ENCODE results near the gene AQP2.

Gene AQP2

GRCh38 chr12:49972641-49973360, 22.3 kb downstream of the AQP2 start, which contains the start of gene AQP6:
TSS of gene AQP6 (plus strand) at chr12:49972947. CDS start at chr12:49973174, 227 bp downstream.
- WGBS (ENCODE audit: extremely low coverage, insufficient coverage, insufficient read length): no CpG with 5 or more reads among the region's 18 CpGs
- H3K9ac ChIP-seq (ENCODE audit: low read length): no peak within 1 kb of the TSS
- H3K4ac ChIP-seq (ENCODE audit: low read depth, low read length): no peak within 1 kb of the TSS
- H2BK5ac ChIP-seq (ENCODE audit: low read depth, low read length, poor library complexity): no peak within 1 kb of the TSS
- no peak within 1 kb of the TSS for H3K18ac ChIP-seq (ENCODE audit: low read length)
- no peak within 1 kb of the TSS for H2AFZ ChIP-seq (ENCODE audit: insufficient read depth, low read length, poor library complexity)
- peaks cover 4% of the 10 kb centered on the region for H3K9me3 ChIP-seq (ENCODE audit: insufficient read depth, low read depth, low read length)
- H2BK120ac ChIP-seq (ENCODE audit: insufficient read depth, low read length, poor library complexity): no peak within 1 kb of the TSS
- H3K4me3 ChIP-seq (ENCODE audit: low read depth, low read length): no peak within 1 kb of the TSS
- H3K14ac ChIP-seq (ENCODE audit: low read length): no peak within 1 kb of the TSS
- no peak within 1 kb of the TSS for H4K12ac ChIP-seq (ENCODE audit: low read depth, low read length)
- no peaks in the 10 kb centered on the region for H3K79me2 ChIP-seq (ENCODE audit: control insufficient read depth, insufficient read depth, low read length, poor library complexity)
- H3K23ac ChIP-seq (ENCODE audit: low read length): no peak within 1 kb of the TSS
- no peak within 1 kb of the TSS for H2AK5ac ChIP-seq (ENCODE audit: low read length)
- H2BK12ac ChIP-seq (ENCODE audit: low read length): no peak within 1 kb of the TSS
- H3K4me2 ChIP-seq (ENCODE audit: low read length): no peak within 1 kb of the TSS
- H3K4me1 ChIP-seq (ENCODE audit: control insufficient read depth in 1 of 2, insufficient read depth in 2 of 2, low read length in 2 of 2): no peaks in the 10 kb centered on the region
- H3K79me1 ChIP-seq (ENCODE audit: low read length): no peaks in the 10 kb centered on the region
- no peak for DNase-seq
- H3K36me3 ChIP-seq (ENCODE audit: control insufficient read depth in 1 of 2, insufficient read depth in 2 of 2, low read length in 2 of 2): no peaks in the 10 kb centered on the region
- H4K91ac ChIP-seq (ENCODE audit: low read depth, low read length): no peak within 1 kb of the TSS
- H4K8ac ChIP-seq (ENCODE audit: low read depth, low read length): no peak within 1 kb of the TSS
- H3K27ac ChIP-seq (ENCODE audit: low read depth, low read length): no peak within 1 kb of the TSS
- H3K27me3 ChIP-seq (ENCODE audit: insufficient read depth, low read length): no peaks in the 10 kb centered on the region

GRCh38 chr12:49973361-49973830, 22.9 kb downstream of the AQP2 start:
- Histone ChIP-seq H2BK120ac (ENCODE audit: insufficient read depth, low read length, poor library complexity) (no peak overlapping the region), H4K8ac (ENCODE audit: low read depth, low read length) (no peak overlapping the region), H3K36me3 (ENCODE audit: control insufficient read depth in 1 of 2, insufficient read depth in 2 of 2, low read length in 2 of 2) (no peaks in the 10 kb centered on the region), H3K9me3 (ENCODE audit: insufficient read depth, low read depth, low read length) (peaks cover 3% of the 10 kb centered on the region), H3K4me1 (ENCODE audit: control insufficient read depth in 1 of 2, insufficient read depth in 2 of 2, low read length in 2 of 2) (no peaks in the 10 kb centered on the region), H2AK5ac (ENCODE audit: low read length) (no peak overlapping the region), H2BK12ac (ENCODE audit: low read length) (no peak overlapping the region), H2AFZ (ENCODE audit: insufficient read depth, low read length, poor library complexity) (no peak overlapping the region), H3K18ac (ENCODE audit: low read length) (no peak overlapping the region), H3K14ac (ENCODE audit: low read length) (no peak overlapping the region), H3K9ac (ENCODE audit: low read length) (no peak overlapping the region), H3K4me3 (ENCODE audit: low read depth, low read length) (no peak overlapping the region), H2BK5ac (ENCODE audit: low read depth, low read length, poor library complexity) (no peak overlapping the region), H4K91ac (ENCODE audit: low read depth, low read length) (no peak overlapping the region), H3K23ac (ENCODE audit: low read length) (no peak overlapping the region), H4K12ac (ENCODE audit: low read depth, low read length) (no peak overlapping the region), H3K79me2 (ENCODE audit: control insufficient read depth, insufficient read depth, low read length, poor library complexity) (no peaks in the 10 kb centered on the region), H3K27me3 (ENCODE audit: insufficient read depth, low read length) (no peaks in the 10 kb centered on the region), H3K27ac (ENCODE audit: low read depth, low read length) (no peak overlapping the region), H3K4me2 (ENCODE audit: low read length) (no peak overlapping the region), H3K79me1 (ENCODE audit: low read length) (no peaks in the 10 kb centered on the region), H3K4ac (ENCODE audit: low read depth, low read length) (no peak overlapping the region)
- DNase-seq: no peak
- WGBS (ENCODE audit: extremely low coverage, insufficient coverage, insufficient read length): no CpG with 5 or more reads among the region's 19 CpGs

DNA sequence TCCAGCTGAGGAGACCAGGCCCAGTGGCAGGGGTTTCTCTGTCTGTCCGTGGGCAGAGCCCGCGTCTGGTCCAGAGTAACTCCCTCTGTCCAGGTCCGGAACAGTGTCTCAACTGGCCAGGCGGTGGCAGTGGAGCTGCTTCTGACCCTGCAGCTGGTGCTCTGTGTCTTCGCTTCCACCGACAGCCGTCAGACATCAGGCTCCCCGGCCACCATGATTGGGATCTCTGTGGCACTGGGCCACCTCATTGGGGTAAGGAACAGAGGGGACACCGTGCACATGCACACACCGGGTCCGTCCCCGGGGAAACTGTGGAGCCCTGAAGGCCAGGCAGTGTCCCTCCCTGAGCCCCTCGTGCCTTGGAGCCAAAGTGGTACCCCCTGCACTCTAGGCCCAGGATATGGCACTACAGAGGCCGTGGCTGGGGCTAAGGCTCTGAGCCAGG, 23.7 kb downstream of the AQP2 start:
- Histone ChIP-seq H3K4me1 (ENCODE audit: control insufficient read depth in 1 of 2, insufficient read depth in 2 of 2, low read length in 2 of 2) (no peaks in the 10 kb centered on the region), H3K27ac (ENCODE audit: low read depth, low read length) (no peak overlapping the region), H3K4me2 (ENCODE audit: low read length) (no peak overlapping the region), H3K18ac (ENCODE audit: low read length) (no peak overlapping the region), H3K4ac (ENCODE audit: low read depth, low read length) (no peak overlapping the region), H3K9ac (ENCODE audit: low read length) (no peak overlapping the region), H3K4me3 (ENCODE audit: low read depth, low read length) (no peak overlapping the region), H4K12ac (ENCODE audit: low read depth, low read length) (no peak overlapping the region), H2BK120ac (ENCODE audit: insufficient read depth, low read length, poor library complexity) (no peak overlapping the region), H3K79me2 (ENCODE audit: control insufficient read depth, insufficient read depth, low read length, poor library complexity) (no peaks in the 10 kb centered on the region), H3K27me3 (ENCODE audit: insufficient read depth, low read length) (no peaks in the 10 kb centered on the region), H4K91ac (ENCODE audit: low read depth, low read length) (no peak overlapping the region), H2BK5ac (ENCODE audit: low read depth, low read length, poor library complexity) (no peak overlapping the region), H4K8ac (ENCODE audit: low read depth, low read length) (no peak overlapping the region), H3K9me3 (ENCODE audit: insufficient read depth, low read depth, low read length) (peaks cover 2% of the 10 kb centered on the region), H2BK12ac (ENCODE audit: low read length) (no peak overlapping the region), H3K36me3 (ENCODE audit: control insufficient read depth in 1 of 2, insufficient read depth in 2 of 2, low read length in 2 of 2) (no peaks in the 10 kb centered on the region), H3K23ac (ENCODE audit: low read length) (no peak overlapping the region), H3K14ac (ENCODE audit: low read length) (no peak overlapping the region), H2AK5ac (ENCODE audit: low read length) (no peak overlapping the region), H2AFZ (ENCODE audit: insufficient read depth, low read length, poor library complexity) (no peak overlapping the region), H3K79me1 (ENCODE audit: low read length) (no peaks in the 10 kb centered on the region)
- no CpG with 5 or more reads among the region's 15 CpGs for WGBS (ENCODE audit: extremely low coverage, insufficient coverage, insufficient read length)
- peak; percentile 62 to 76 for DNase-seq

- no CpG with 5 or more reads among the region's 8 CpGs for WGBS (ENCODE audit: extremely low coverage, insufficient coverage, insufficient read length)
These were observed 24.3 kb downstream of the AQP2 start for GRCh38 chr12:49974677-49975317.

More at GRCh38 chr12:49974677-49975317, 24.3 kb downstream of the AQP2 start:
- Histone ChIP-seq H2BK5ac (ENCODE audit: low read depth, low read length, poor library complexity) (no peak overlapping the region), H3K4me1 (ENCODE audit: control insufficient read depth in 1 of 2, insufficient read depth in 2 of 2, low read length in 2 of 2) (no peaks in the 10 kb centered on the region), H3K9me3 (ENCODE audit: insufficient read depth, low read depth, low read length) (peaks cover 2% of the 10 kb centered on the region), H3K27me3 (ENCODE audit: insufficient read depth, low read length) (no peaks in the 10 kb centered on the region), H3K79me1 (ENCODE audit: low read length) (no peaks in the 10 kb centered on the region), H4K8ac (ENCODE audit: low read depth, low read length) (no peak overlapping the region), H3K79me2 (ENCODE audit: control insufficient read depth, insufficient read depth, low read length, poor library complexity) (no peaks in the 10 kb centered on the region), H3K4me2 (ENCODE audit: low read length) (no peak overlapping the region), H3K23ac (ENCODE audit: low read length) (no peak overlapping the region), H3K14ac (ENCODE audit: low read length) (no peak overlapping the region), H3K4ac (ENCODE audit: low read depth, low read length) (no peak overlapping the region), H3K36me3 (ENCODE audit: control insufficient read depth in 1 of 2, insufficient read depth in 2 of 2, low read length in 2 of 2) (no peaks in the 10 kb centered on the region), H3K18ac (ENCODE audit: low read length) (no peak overlapping the region), H2AK5ac (ENCODE audit: low read length) (no peak overlapping the region), H4K91ac (ENCODE audit: low read depth, low read length) (no peak overlapping the region), H3K27ac (ENCODE audit: low read depth, low read length) (no peak overlapping the region), H2AFZ (ENCODE audit: insufficient read depth, low read length, poor library complexity) (no peak overlapping the region), H2BK120ac (ENCODE audit: insufficient read depth, low read length, poor library complexity) (no peak overlapping the region), H3K4me3 (ENCODE audit: low read depth, low read length) (no peak overlapping the region), H3K9ac (ENCODE audit: low read length) (no peak overlapping the region), H4K12ac (ENCODE audit: low read depth, low read length) (no peak overlapping the region), H2BK12ac (ENCODE audit: low read length) (no peak overlapping the region)
- DNase-seq: no peak

Measured in trophoblast cell (in vitro differentiated cells and primary cell).